ENCODE measurements around the gene STAT6. TPM values are rescaled to one million over a fixed set of nuclear protein-coding genes. Genes with fewer than 3 reads are reported as not detected.

STAT6 gene
- total and polyA plus RNA-seq, 10 of the 15 experiments (the other 5 are each of a cell fraction or from before 2014, with no cell fraction given): 14.2 to 176 (median 89.6) TPM

DNA sequence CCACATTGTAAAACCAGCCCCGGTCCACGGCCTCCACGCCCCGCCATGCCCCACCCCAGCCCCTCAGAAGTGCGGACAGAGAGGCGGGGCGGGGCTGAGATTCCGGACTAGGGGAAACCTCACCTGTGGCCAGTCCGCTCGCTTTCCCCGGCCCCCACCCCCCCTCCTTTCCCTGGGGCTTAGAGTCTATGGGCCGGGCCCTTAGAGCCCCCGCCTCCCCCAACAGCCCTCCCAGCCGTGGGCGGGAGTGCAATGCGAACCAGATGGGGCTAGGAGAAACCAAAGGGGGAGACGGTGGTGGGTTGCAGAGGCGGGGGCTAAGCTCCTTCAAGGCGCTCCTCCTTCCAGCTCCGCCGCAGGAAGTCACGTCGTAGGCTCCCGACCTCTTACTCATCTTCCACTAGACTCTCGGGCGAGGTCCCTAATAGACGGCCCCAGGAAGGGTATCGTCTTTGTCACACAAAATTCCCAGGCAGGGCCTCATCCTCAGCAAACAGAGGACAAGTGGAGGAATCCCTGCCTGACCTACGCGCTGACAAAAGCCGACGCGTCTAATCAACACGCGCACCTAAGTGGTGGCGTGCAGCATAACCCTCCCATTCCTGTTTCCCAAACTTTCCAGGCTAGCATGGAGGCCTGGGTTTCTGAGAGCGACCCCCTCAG, 23.3 kb downstream of the STAT6 start (continued):
- TF ChIP-seq, protein P1, sequence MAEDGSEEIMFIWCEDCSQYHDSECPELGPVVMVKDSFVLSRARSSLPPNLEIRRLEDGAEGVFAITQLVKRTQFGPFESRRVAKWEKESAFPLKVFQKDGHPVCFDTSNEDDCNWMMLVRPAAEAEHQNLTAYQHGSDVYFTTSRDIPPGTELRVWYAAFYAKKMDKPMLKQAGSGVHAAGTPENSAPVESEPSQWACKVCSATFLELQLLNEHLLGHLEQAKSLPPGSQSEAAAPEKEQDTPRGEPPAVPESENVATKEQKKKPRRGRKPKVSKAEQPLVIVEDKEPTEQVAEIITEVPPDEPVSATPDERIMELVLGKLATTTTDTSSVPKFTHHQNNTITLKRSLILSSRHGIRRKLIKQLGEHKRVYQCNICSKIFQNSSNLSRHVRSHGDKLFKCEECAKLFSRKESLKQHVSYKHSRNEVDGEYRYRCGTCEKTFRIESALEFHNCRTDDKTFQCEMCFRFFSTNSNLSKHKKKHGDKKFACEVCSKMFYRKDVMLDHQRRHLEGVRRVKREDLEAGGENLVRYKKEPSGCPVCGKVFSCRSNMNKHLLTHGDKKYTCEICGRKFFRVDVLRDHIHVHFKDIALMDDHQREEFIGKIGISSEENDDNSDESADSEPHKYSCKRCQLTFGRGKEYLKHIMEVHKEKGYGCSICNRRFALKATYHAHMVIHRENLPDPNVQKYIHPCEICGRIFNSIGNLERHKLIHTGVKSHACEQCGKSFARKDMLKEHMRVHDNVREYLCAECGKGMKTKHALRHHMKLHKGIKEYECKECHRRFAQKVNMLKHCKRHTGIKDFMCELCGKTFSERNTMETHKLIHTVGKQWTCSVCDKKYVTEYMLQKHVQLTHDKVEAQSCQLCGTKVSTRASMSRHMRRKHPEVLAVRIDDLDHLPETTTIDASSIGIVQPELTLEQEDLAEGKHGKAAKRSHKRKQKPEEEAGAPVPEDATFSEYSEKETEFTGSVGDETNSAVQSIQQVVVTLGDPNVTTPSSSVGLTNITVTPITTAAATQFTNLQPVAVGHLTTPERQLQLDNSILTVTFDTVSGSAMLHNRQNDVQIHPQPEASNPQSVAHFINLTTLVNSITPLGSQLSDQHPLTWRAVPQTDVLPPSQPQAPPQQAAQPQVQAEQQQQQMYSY (CRISPR knock-in tag; IDR thresholded peaks at IDR 0.05): no peak
- TF ChIP-seq SMC3 (IDR thresholded peaks at IDR 0.05; ENCODE audit: borderline replicate concordance, low read length) (no peak), STAT3 (IDR thresholded peaks at IDR 0.05; ENCODE audit: low read depth, low read length) (no peak), ESRRA (IDR thresholded peaks at IDR 0.05; ENCODE audit: low read length) (no peak; the same call in 1 of the 2 replicates), SMAD5 (IDR thresholded peaks at IDR 0.05; ENCODE audit: low read depth) (peak; percentile 41; the same call in 1 of the 2 replicates), ATF7 (IDR thresholded peaks at IDR 0.05; ENCODE audit: low read depth) (peak; percentile 38), SPI1 (IDR thresholded peaks at IDR 0.05; ENCODE audit: borderline replicate concordance, insufficient read depth, low read depth, low read length) (no peak), ZNF622 (IDR thresholded peaks at IDR 0.05) (no peak), ZNF384 (IDR thresholded peaks at IDR 0.05; ENCODE audit: borderline replicate concordance, low read depth, low read length) (no peak), HDAC6 (IDR thresholded peaks at IDR 0.05; ENCODE audit: unreplicated experiment) (no peak), TCF3 (IDR thresholded peaks at IDR 0.05; ENCODE audit: borderline replicate concordance, insufficient read depth, low read depth, low read length) (peak; percentile 38; the same call in 1 of the 2 replicates), MYB (IDR thresholded peaks at IDR 0.05; ENCODE audit: borderline replicate concordance, low read depth, low read length) (no peak), YY1 (IDR thresholded peaks at IDR 0.05; ENCODE audit: low read depth, low read length) (no peak), IKZF2 (IDR thresholded peaks at IDR 0.05) (peak; percentile 77; a peak in 3 of 4 replicates), SIN3A (IDR thresholded peaks at IDR 0.05; ENCODE audit: low read depth, low read length) (no peak), CHD2 (IDR thresholded peaks at IDR 0.05; ENCODE audit: borderline replicate concordance, low read depth, low read length) (no peak), ZNF274 (IDR thresholded peaks at IDR 0.05; ENCODE audit: insufficient read depth, insufficient read length) (no peak)
- TF ChIP-seq, protein P2, sequence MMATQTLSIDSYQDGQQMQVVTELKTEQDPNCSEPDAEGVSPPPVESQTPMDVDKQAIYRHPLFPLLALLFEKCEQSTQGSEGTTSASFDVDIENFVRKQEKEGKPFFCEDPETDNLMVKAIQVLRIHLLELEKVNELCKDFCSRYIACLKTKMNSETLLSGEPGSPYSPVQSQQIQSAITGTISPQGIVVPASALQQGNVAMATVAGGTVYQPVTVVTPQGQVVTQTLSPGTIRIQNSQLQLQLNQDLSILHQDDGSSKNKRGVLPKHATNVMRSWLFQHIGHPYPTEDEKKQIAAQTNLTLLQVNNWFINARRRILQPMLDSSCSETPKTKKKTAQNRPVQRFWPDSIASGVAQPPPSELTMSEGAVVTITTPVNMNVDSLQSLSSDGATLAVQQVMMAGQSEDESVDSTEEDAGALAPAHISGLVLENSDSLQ (IDR thresholded peaks at IDR 0.05): peak; percentile 27; the same call in 1 of the 2 replicates
- TF ChIP-seq, protein P3, sequence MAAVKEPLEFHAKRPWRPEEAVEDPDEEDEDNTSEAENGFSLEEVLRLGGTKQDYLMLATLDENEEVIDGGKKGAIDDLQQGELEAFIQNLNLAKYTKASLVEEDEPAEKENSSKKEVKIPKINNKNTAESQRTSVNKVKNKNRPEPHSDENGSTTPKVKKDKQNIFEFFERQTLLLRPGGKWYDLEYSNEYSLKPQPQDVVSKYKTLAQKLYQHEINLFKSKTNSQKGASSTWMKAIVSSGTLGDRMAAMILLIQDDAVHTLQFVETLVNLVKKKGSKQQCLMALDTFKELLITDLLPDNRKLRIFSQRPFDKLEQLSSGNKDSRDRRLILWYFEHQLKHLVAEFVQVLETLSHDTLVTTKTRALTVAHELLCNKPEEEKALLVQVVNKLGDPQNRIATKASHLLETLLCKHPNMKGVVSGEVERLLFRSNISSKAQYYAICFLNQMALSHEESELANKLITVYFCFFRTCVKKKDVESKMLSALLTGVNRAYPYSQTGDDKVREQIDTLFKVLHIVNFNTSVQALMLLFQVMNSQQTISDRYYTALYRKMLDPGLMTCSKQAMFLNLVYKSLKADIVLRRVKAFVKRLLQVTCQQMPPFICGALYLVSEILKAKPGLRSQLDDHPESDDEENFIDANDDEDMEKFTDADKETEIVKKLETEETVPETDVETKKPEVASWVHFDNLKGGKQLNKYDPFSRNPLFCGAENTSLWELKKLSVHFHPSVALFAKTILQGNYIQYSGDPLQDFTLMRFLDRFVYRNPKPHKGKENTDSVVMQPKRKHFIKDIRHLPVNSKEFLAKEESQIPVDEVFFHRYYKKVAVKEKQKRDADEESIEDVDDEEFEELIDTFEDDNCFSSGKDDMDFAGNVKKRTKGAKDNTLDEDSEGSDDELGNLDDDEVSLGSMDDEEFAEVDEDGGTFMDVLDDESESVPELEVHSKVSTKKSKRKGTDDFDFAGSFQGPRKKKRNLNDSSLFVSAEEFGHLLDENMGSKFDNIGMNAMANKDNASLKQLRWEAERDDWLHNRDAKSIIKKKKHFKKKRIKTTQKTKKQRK (IDR thresholded peaks at IDR 0.05; ENCODE audit: low read depth, low read length): no peak
- TF ChIP-seq, protein P4, sequence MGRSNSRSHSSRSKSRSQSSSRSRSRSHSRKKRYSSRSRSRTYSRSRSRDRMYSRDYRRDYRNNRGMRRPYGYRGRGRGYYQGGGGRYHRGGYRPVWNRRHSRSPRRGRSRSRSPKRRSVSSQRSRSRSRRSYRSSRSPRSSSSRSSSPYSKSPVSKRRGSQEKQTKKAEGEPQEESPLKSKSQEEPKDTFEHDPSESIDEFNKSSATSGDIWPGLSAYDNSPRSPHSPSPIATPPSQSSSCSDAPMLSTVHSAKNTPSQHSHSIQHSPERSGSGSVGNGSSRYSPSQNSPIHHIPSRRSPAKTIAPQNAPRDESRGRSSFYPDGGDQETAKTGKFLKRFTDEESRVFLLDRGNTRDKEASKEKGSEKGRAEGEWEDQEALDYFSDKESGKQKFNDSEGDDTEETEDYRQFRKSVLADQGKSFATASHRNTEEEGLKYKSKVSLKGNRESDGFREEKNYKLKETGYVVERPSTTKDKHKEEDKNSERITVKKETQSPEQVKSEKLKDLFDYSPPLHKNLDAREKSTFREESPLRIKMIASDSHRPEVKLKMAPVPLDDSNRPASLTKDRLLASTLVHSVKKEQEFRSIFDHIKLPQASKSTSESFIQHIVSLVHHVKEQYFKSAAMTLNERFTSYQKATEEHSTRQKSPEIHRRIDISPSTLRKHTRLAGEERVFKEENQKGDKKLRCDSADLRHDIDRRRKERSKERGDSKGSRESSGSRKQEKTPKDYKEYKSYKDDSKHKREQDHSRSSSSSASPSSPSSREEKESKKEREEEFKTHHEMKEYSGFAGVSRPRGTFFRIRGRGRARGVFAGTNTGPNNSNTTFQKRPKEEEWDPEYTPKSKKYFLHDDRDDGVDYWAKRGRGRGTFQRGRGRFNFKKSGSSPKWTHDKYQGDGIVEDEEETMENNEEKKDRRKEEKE (IDR thresholded peaks at IDR 0.05): no peak
